H9 (cell line): ENCODE measurements around the gene YIPF4. TPM values are rescaled to one million over a fixed set of nuclear protein-coding genes. Genes with fewer than 3 reads are reported as not detected.

Experiments
- DNase-seq: peaks from one replicate; pipeline ENCODE4 v3.0.0-alpha.2; 2017
- H2AFZ ChIP-seq: one replicate; pipeline ENCODE4 v1.6.1; 2013; ENCODE audit warnings: mild to moderate bottlenecking, low read length, control low read depth, moderate library complexity
- H2AK5ac ChIP-seq: 2 replicates; pipeline ENCODE4 v1.6.1; 2013; ENCODE audit warnings: low read length, control low read depth, mixed read lengths; ENCODE audit not compliant: insufficient read length
- H2BK120ac ChIP-seq: one replicate; pipeline ENCODE4 v1.6.1; 2013; ENCODE audit warnings: low read depth, mild to moderate bottlenecking, low read length, control low read depth, inconsistent platforms; ENCODE audit not compliant: poor library complexity, severe bottlenecking
- H2BK12ac ChIP-seq: 2 replicates; pipeline ENCODE4 v1.6.1; 2013; ENCODE audit warnings: low read length, control low read depth, mixed read lengths, low read depth; ENCODE audit not compliant: insufficient read length
- H2BK15ac ChIP-seq: 2 replicates; pipeline ENCODE4 v1.6.1; 2013; ENCODE audit warnings: low read depth, low read length, control low read depth
- H2BK20ac ChIP-seq: one replicate; pipeline ENCODE4 v1.6.1; 2013; ENCODE audit warnings: low read depth, mild to moderate bottlenecking, low read length, control low read depth, inconsistent platforms; ENCODE audit not compliant: poor library complexity, severe bottlenecking
- H2BK5ac ChIP-seq: 2 replicates; pipeline ENCODE4 v1.6.1; 2013; ENCODE audit warnings: low read length, control low read depth, mixed read lengths; ENCODE audit not compliant: insufficient read length
- H3K14ac ChIP-seq: 2 replicates; pipeline ENCODE4 v1.6.1; 2013; ENCODE audit warnings: low read length, control low read depth; ENCODE audit not compliant: insufficient read depth
- H3K18ac ChIP-seq: 2 replicates; pipeline ENCODE4 v1.6.1; 2013; ENCODE audit warnings: low read depth, mild to moderate bottlenecking, mixed read lengths, low read length, control low read depth; ENCODE audit not compliant: insufficient read length
- H3K23ac ChIP-seq: 2 replicates; pipeline ENCODE4 v1.6.1; 2013; ENCODE audit warnings: low read length, control low read depth, mixed read lengths, low read depth; ENCODE audit not compliant: insufficient read length
- H3K23me2 ChIP-seq: 2 replicates; pipeline ENCODE4 v1.6.1; 2013; ENCODE audit warnings: low read depth, mild to moderate bottlenecking, mixed read lengths, low read length, control low read depth; ENCODE audit not compliant: insufficient read length, poor library complexity, severe bottlenecking
- H3K27ac ChIP-seq: 2 replicates; pipeline ENCODE4 v1.5.1; 2013; ENCODE audit warnings: low read length, control low read depth, mixed read lengths, low read depth; ENCODE audit not compliant: insufficient read length
- H3K27me3 ChIP-seq: 2 replicates; pipeline ENCODE4 v1.6.1; 2013; ENCODE audit warnings: low read length, control low read depth, inconsistent platforms; ENCODE audit not compliant: insufficient read depth
- H3K4ac ChIP-seq: 2 replicates; pipeline ENCODE4 v1.6.1; 2013; ENCODE audit warnings: low read depth, mild to moderate bottlenecking, control low read depth, inconsistent platforms, low read length, moderate library complexity
- H3K4me1 ChIP-seq: 2 replicates; pipeline ENCODE4 v1.6.1; 2013; ENCODE audit warnings: low read length, control low read depth, inconsistent platforms; ENCODE audit not compliant: insufficient read depth
- H3K4me2 ChIP-seq: 2 replicates; pipeline ENCODE4 v1.6.1; 2013; ENCODE audit warnings: low read length, control low read depth, mixed read lengths; ENCODE audit not compliant: insufficient read length, insufficient read depth
- H3K56ac ChIP-seq: 2 replicates; pipeline ENCODE4 v1.6.1; 2013; ENCODE audit warnings: low read depth, mild to moderate bottlenecking, mixed read lengths, low read length, control low read depth; ENCODE audit not compliant: insufficient read length
- H3K79me1 ChIP-seq: 2 replicates; pipeline ENCODE4 v1.6.1; 2013; ENCODE audit warnings: low read depth, mild to moderate bottlenecking, moderate library complexity, low read length, control low read depth, inconsistent platforms; ENCODE audit not compliant: insufficient read depth, poor library complexity, severe bottlenecking
- H3K79me2 ChIP-seq: 2 replicates; pipeline ENCODE4 v1.6.1; 2013; ENCODE audit warnings: low read length, control low read depth, inconsistent platforms; ENCODE audit not compliant: insufficient read depth
- H3K9ac ChIP-seq: 2 replicates; pipeline ENCODE4 v1.6.1; 2013; ENCODE audit warnings: low read length, control low read depth, mixed read lengths; ENCODE audit not compliant: insufficient read length; ENCODE audit errors: extremely low read depth
- H3K9me3 ChIP-seq: one replicate; pipeline ENCODE4 v1.6.1; 2013; ENCODE audit warnings: low read depth, low read length, inconsistent platforms; ENCODE audit not compliant: control insufficient read depth
- H3T11ph ChIP-seq: one replicate; pipeline ENCODE4 v1.6.1; 2013; ENCODE audit warnings: mild to moderate bottlenecking, low read length, control low read depth, inconsistent platforms
- H4K20me1 ChIP-seq: one replicate; pipeline ENCODE4 v1.6.1; 2013; ENCODE audit not compliant: control insufficient read depth, insufficient read length, insufficient read depth
- H4K5ac ChIP-seq: 2 replicates; pipeline ENCODE4 v1.6.1; 2013; ENCODE audit warnings: low read depth, mild to moderate bottlenecking, mixed read lengths, low read length, control low read depth; ENCODE audit not compliant: insufficient read length
- H4K8ac ChIP-seq: replicated peaks from 2 replicates; pipeline ENCODE4 v1.6.1; 2013; ENCODE audit warnings: low read length, control low read depth, mixed read lengths, low read depth; ENCODE audit not compliant: insufficient read length
- H4K91ac ChIP-seq: 2 replicates; pipeline ENCODE4 v1.6.1; 2013; ENCODE audit warnings: low read depth, mild to moderate bottlenecking, moderate library complexity, mixed read lengths, low read length, control low read depth; ENCODE audit not compliant: insufficient read length
- H3K27ac Mint-ChIP-seq, 3 experiments: 2 replicates in 2 of 3; 3 replicates in 1 of 3; pipeline ENCODE4 v1.8.0; 2020 to 2021; ENCODE audit warnings: mixed read lengths in 3 of 3, mild to moderate bottlenecking in 1 of 3, moderate library complexity in 1 of 3
- H3K27me3 Mint-ChIP-seq: 2 replicates; pipeline ENCODE4 v1.8.0; 2021; ENCODE audit warnings: low read depth, mild to moderate bottlenecking, moderate library complexity, mixed read lengths
- H3K36me3 Mint-ChIP-seq, 3 experiments: 2 replicates in 2 of 3; 3 replicates in 1 of 3; pipeline ENCODE4 v1.8.0; 2020 to 2021; ENCODE audit warnings: low read depth in 3 of 3, mixed read lengths in 3 of 3; ENCODE audit not compliant: insufficient read depth in 1 of 3
- H3K4me1 Mint-ChIP-seq, 2 experiments: 2 replicates each; pipeline ENCODE4 v1.8.0; 2020; ENCODE audit warnings: mixed read lengths in 2 of 2
- H3K4me3 Mint-ChIP-seq, 2 experiments: 2 replicates in 1 of 2; 3 replicates in 1 of 2; pipeline ENCODE4 v1.8.0; 2020 to 2021; ENCODE audit warnings: mild to moderate bottlenecking in 2 of 2, mixed read lengths in 2 of 2, moderate library complexity in 1 of 2
- H3K9me3 Mint-ChIP-seq, 2 experiments: 2 replicates in 1 of 2; 3 replicates in 1 of 2; pipeline ENCODE4 v1.8.0; 2020; ENCODE audit warnings: mild to moderate bottlenecking in 2 of 2, mixed read lengths in 2 of 2, moderate library complexity in 1 of 2
- WGBS: extraction: QIAGEN DNeasy Blood & Tissue Kit; methylation state at CpG from one replicate; pipeline ENCODE4 v1.1.7; 2013; ENCODE audit warnings: missing lambda C conversion rate, low lambda C conversion rate, mixed read lengths; ENCODE audit not compliant: insufficient read length; ENCODE audit errors: extremely low coverage; 5-methylcytosine and 5-hydroxymethylcytosine counted together
- total RNA-seq: library from RNA; stranded (reverse); gene quantifications from 2 replicates; pipeline ENCODE4 v1.2.1, GENCODE V29; 2021
- TF ChIP-seq, protein P1 (sequence below): fragments of 200-600 bp; sonication (generic); conservative IDR thresholded peaks from 3 replicates; pipeline ENCODE4 v1.8.0; 2021; ENCODE audit warnings: antibody characterized with exemption, mild to moderate bottlenecking

Gene YIPF4
- total RNA-seq, 1 experiment from 2014 or later, result 26.2 TPM

DNA sequence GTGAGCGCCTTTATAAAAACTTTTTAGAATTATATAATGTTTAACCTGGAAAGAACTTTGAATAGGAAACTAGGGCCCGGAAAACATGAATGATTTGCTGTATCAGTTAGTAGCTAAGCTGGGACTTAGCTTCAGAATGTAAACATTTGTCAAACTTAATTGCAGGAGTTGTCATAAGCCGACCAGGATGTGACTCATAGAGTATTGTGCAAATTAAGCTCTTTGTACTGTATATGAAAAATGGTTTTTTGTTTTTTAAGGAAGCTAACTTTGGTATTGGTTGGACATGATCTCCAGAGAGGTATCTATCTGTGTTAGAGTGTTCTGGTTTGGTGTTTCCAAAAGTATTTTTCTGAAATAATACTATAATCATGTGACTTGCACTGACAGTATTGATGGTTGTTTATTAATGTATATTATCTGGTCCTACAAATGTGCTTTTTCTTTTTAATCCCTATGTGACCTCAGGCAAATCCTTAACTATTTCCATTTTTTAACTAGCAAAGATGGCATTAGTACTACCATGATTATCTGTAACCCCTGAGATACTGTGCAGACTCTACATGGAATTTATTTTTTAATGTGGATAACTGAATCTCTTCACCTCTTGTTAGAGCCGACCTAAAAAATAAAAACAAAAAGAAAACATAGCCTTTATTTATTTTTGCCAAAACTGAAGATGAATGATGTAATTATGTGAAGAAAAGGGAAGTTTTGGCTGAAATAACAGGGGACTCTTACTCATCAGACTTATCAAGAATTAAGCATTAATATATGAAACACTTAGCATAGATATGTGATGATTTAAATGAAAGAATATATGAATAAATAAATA lies 11.7 kb downstream of the YIPF4 start:
- peaks cover 9 to 28% (median 23%) of the 10 kb centered on the region in 3 experiments; a peak in 6 of 7 replicates for H3K36me3 Mint-ChIP-seq
- no peaks in the 10 kb centered on the region for H3K79me2 ChIP-seq
- no peak overlapping the region for H3K18ac ChIP-seq

More for the DNA sequence above, 11.7 kb downstream of the YIPF4 start:
- H3K27me3 Mint-ChIP-seq, result no peaks in the 10 kb centered on the region
- H3K4me1 Mint-ChIP-seq, result no peaks in the 10 kb centered on the region
- no peak overlapping the region for H2BK5ac ChIP-seq
- H3K56ac ChIP-seq, result no peak overlapping the region
- H2AFZ ChIP-seq, result no peak overlapping the region
- no peak overlapping the region for H3K4ac ChIP-seq
- H2BK20ac ChIP-seq, result no peak overlapping the region
- H3K79me1 ChIP-seq, result no peaks in the 10 kb centered on the region
- H3K27ac ChIP-seq, result no peak overlapping the region
- no peak overlapping the region for H3K23ac ChIP-seq
- TF ChIP-seq, protein P1, sequence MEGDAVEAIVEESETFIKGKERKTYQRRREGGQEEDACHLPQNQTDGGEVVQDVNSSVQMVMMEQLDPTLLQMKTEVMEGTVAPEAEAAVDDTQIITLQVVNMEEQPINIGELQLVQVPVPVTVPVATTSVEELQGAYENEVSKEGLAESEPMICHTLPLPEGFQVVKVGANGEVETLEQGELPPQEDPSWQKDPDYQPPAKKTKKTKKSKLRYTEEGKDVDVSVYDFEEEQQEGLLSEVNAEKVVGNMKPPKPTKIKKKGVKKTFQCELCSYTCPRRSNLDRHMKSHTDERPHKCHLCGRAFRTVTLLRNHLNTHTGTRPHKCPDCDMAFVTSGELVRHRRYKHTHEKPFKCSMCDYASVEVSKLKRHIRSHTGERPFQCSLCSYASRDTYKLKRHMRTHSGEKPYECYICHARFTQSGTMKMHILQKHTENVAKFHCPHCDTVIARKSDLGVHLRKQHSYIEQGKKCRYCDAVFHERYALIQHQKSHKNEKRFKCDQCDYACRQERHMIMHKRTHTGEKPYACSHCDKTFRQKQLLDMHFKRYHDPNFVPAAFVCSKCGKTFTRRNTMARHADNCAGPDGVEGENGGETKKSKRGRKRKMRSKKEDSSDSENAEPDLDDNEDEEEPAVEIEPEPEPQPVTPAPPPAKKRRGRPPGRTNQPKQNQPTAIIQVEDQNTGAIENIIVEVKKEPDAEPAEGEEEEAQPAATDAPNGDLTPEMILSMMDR, result no peak
- H3K9ac ChIP-seq, result no peak overlapping the region
- H3K4me1 ChIP-seq, result no peaks in the 10 kb centered on the region
- no CpG with 5 or more reads among the region's 4 CpGs for WGBS
- no peak overlapping the region for H2BK15ac ChIP-seq
- H2BK120ac ChIP-seq, result no peak overlapping the region
- no peak overlapping the region for H3K27ac Mint-ChIP-seq
- H3K9me3 Mint-ChIP-seq, result peaks cover 7% of the 10 kb centered on the region in 2 experiments; a peak in 3 of 5 replicates
- no peak for DNase-seq
- H4K20me1 ChIP-seq, result no peaks in the 10 kb centered on the region
- H3K4me3 Mint-ChIP-seq, result no peak overlapping the region
- no peaks in the 10 kb centered on the region for H3K27me3 ChIP-seq
- H2AK5ac ChIP-seq, result no peak overlapping the region
- H3K23me2 ChIP-seq, result no peaks in the 10 kb centered on the region
- H2BK12ac ChIP-seq, result no peak overlapping the region
- no peak overlapping the region for H4K91ac ChIP-seq
- H3T11ph ChIP-seq, result no peak overlapping the region
- no peak overlapping the region for H3K4me2 ChIP-seq
- no peak overlapping the region for H4K5ac ChIP-seq
- no peak overlapping the region for H4K8ac ChIP-seq
- no peaks in the 10 kb centered on the region for H3K9me3 ChIP-seq
- no peak overlapping the region for H3K14ac ChIP-seq
